Endothelial cell of umbilical vein (primary cell): ENCODE results near the gene CLDN14.

Experiments used
- CTCF ChIP-seq, 2 donors: IDR thresholded peaks; 1 replicate in 1 of 2; 2 replicates in 1 of 2; pipeline ENCODE4 v1.5.1; 2011; ENCODE audit warnings: low read length in 2 of 2, mild to moderate bottlenecking in 2 of 2, moderate library complexity in 2 of 2, control low read depth in 1 of 2, inconsistent platforms in 1 of 2, low read depth in 1 of 2; ENCODE audit not compliant: insufficient read depth in 1 of 2; ENCODE audit errors: extremely low read depth in 1 of 2
- EZH2 ChIP-seq: IDR thresholded peaks from 2 replicates; pipeline ENCODE4 v1.6.1; 2012; ENCODE audit warnings: borderline replicate concordance, low read depth, mild to moderate bottlenecking, moderate library complexity, low read length, inconsistent platforms; ENCODE audit not compliant: severe bottlenecking
- JUN ChIP-seq: IDR thresholded peaks from 2 replicates; pipeline ENCODE4 v1.6.1; 2011; ENCODE audit warnings: borderline replicate concordance, low read depth; ENCODE audit not compliant: insufficient read length, insufficient read depth
- MAX ChIP-seq: IDR thresholded peaks from 2 replicates; pipeline ENCODE4 v1.6.1; 2011; ENCODE audit not compliant: insufficient read depth, insufficient read length
- POLR2A ChIP-seq: IDR thresholded peaks from 2 replicates; pipeline ENCODE4 v1.6.1; 2012; ENCODE audit warnings: low read depth, mild to moderate bottlenecking, control low read depth, low read length

GRCh38 chr21:36419241-36419640 is 60.7 kb downstream of the CLDN14 start:
- no peak for TF ChIP-seq CTCF (IDR thresholded peaks at IDR 0.05; ENCODE audit: extremely low read depth in 1 of 2, insufficient read depth in 1 of 2, low read depth in 1 of 2, low read length in 2 of 2)
- TF ChIP-seq POLR2A, result no peak
- no peak for TF ChIP-seq MAX
- no peak for TF ChIP-seq JUN
- no peak for TF ChIP-seq EZH2
